Endodermal cell (in vitro differentiated cells): ENCODE results near the gene ACTL8. TPM values are rescaled to one million over a fixed set of nuclear protein-coding genes. Genes with fewer than 3 reads are reported as not detected.

ENCODE experiments used
- DNase-seq: peaks from one replicate; pipeline ENCODE4 v3.0.0-alpha.2; 2017
- H3K27ac ChIP-seq: 2 replicates; pipeline ENCODE4 v1.5.1; 2013; ENCODE audit warnings: mild to moderate bottlenecking, low read depth, low read length, moderate library complexity
- H3K27me3 ChIP-seq: 2 replicates; pipeline ENCODE4 v1.6.1; 2013; ENCODE audit warnings: mild to moderate bottlenecking, low read length, moderate library complexity; ENCODE audit not compliant: insufficient read depth, control insufficient read depth, poor library complexity, severe bottlenecking
- H3K36me3 ChIP-seq: 2 replicates; pipeline ENCODE4 v1.7.0; 2013; ENCODE audit warnings: mild to moderate bottlenecking, low read length, moderate library complexity; ENCODE audit not compliant: control insufficient read depth, insufficient read depth
- H3K4me1 ChIP-seq: one replicate; pipeline ENCODE4 v1.7.0; 2013; ENCODE audit warnings: low read length; ENCODE audit not compliant: control insufficient read depth, insufficient read depth
- H3K4me3 ChIP-seq: 2 replicates; pipeline ENCODE4 v1.5.1; 2013; ENCODE audit warnings: mild to moderate bottlenecking, low read length, moderate library complexity
- H3K9ac ChIP-seq: 2 replicates; pipeline ENCODE4 v1.6.1; 2013; ENCODE audit warnings: mild to moderate bottlenecking, low read length, moderate library complexity; ENCODE audit not compliant: poor library complexity, severe bottlenecking; ENCODE audit errors: extremely low read depth
- H3K9me3 ChIP-seq: 2 replicates; pipeline ENCODE4 v1.6.1; 2013; ENCODE audit warnings: mild to moderate bottlenecking, low read length, moderate library complexity; ENCODE audit not compliant: control insufficient read depth
- H3K27ac Mint-ChIP-seq: 2 replicates; pipeline ENCODE4 v1.8.0; 2020; ENCODE audit warnings: mixed read lengths
- H3K27me3 Mint-ChIP-seq: 2 replicates; pipeline ENCODE4 v1.8.0; 2021; ENCODE audit warnings: mild to moderate bottlenecking, mixed read lengths; ENCODE audit not compliant: insufficient read depth
- H3K36me3 Mint-ChIP-seq: 2 replicates; pipeline ENCODE4 v1.8.0; 2020; ENCODE audit warnings: low read depth, mixed read lengths
- H3K4me1 Mint-ChIP-seq: 2 replicates; pipeline ENCODE4 v1.8.0; 2020; ENCODE audit warnings: mixed read lengths
- H3K4me3 Mint-ChIP-seq: 2 replicates; pipeline ENCODE4 v1.8.0; 2020; ENCODE audit warnings: mild to moderate bottlenecking, moderate library complexity, mixed read lengths
- H3K9me3 Mint-ChIP-seq: 2 replicates; pipeline ENCODE4 v1.8.0; 2020; ENCODE audit warnings: mild to moderate bottlenecking, mixed read lengths
- CTCF ChIP-seq: fragments of 200-600 bp; sonication (generic); conservative IDR thresholded peaks from 2 replicates; pipeline ENCODE4 v1.5.0; 2021; ENCODE audit warnings: antibody characterized with exemption, mild to moderate bottlenecking
- WGBS, 2 experiments: methylation state at CpG; one replicate each; pipeline versions ENCODE4 v1.1.5 to v1.1.7; 2013; ENCODE audit warnings: missing lambda C conversion rate in 2 of 2, mixed read lengths in 1 of 2; ENCODE audit not compliant: insufficient coverage in 1 of 2, insufficient read length in 1 of 2; 5-methylcytosine and 5-hydroxymethylcytosine counted together
- total RNA-seq, 2 donors: library from RNA; stranded (reverse); fragmentation: NEBNext Ultra II Directional in 1 of 2; extraction: Animal tissue kit (Norgen Biotek cat#: 25700) in 1 of 2; gene quantifications; 2 replicates in 1 of 2; 3 replicates in 1 of 2; pipeline ENCODE4 v1.2.1, GENCODE V29; 2021

ACTL8 gene
- total RNA-seq, 2 donors from 2014 or later, result not detected

GRCh38 chr1:17798799-17799382 lies 43.8 kb downstream of the ACTL8 start:
- Histone ChIP-seq H3K27me3 (peaks cover 11% of the 10 kb centered on the region), H3K9ac (no peak overlapping the region), H3K9me3 (no peaks in the 10 kb centered on the region), H3K4me1 (no peaks in the 10 kb centered on the region), H3K27ac (no peak overlapping the region), H3K36me3 (no peaks in the 10 kb centered on the region), H3K4me3 (no peak overlapping the region)
- Mint-ChIP-seq H3K36me3 (no peaks in the 10 kb centered on the region), H3K27ac (no peak overlapping the region), H3K9me3 (no peaks in the 10 kb centered on the region), H3K27me3 (peaks cover 14% of the 10 kb centered on the region), H3K4me3 (no peak overlapping the region), H3K4me1 (no peaks in the 10 kb centered on the region)
- TF ChIP-seq CTCF, result no peak
- 92 to 93% methylated on average over 13 to 16 of the region's 16 CpGs for WGBS, 2 experiments
- no peak for DNase-seq

GRCh38 chr1:17799642-17800041 lies 44.5 kb downstream of the ACTL8 start:
- Histone ChIP-seq H3K4me1 (no peaks in the 10 kb centered on the region), H3K27ac (no peak overlapping the region), H3K27me3 (peaks cover 11% of the 10 kb centered on the region), H3K9ac (no peak overlapping the region), H3K36me3 (no peaks in the 10 kb centered on the region), H3K4me3 (no peak overlapping the region), H3K9me3 (no peaks in the 10 kb centered on the region)
- 76 to 79% methylated on average over 8 of the region's 8 CpGs for WGBS, 2 experiments
- no peak overlapping the region for H3K4me3 Mint-ChIP-seq
- no peak for TF ChIP-seq CTCF
- H3K9me3 Mint-ChIP-seq, result no peaks in the 10 kb centered on the region
- peaks cover 11% of the 10 kb centered on the region for H3K27me3 Mint-ChIP-seq
- no peak overlapping the region for H3K27ac Mint-ChIP-seq
- no peak for DNase-seq
- H3K36me3 Mint-ChIP-seq, result no peaks in the 10 kb centered on the region
- H3K4me1 Mint-ChIP-seq, result no peaks in the 10 kb centered on the region

- Mint-ChIP-seq H3K4me3 (no peak overlapping the region), H3K27me3 (peaks cover 6% of the 10 kb centered on the region), H3K27ac (no peak overlapping the region), H3K4me1 (no peaks in the 10 kb centered on the region), H3K36me3 (no peaks in the 10 kb centered on the region), H3K9me3 (no peaks in the 10 kb centered on the region)
- H3K4me3 ChIP-seq, result no peak overlapping the region
- 89 to 100% methylated on average over 3 to 11 of the region's 11 CpGs for WGBS, 2 experiments
- H3K27me3 ChIP-seq, result peaks cover 11% of the 10 kb centered on the region
- H3K9ac ChIP-seq, result no peak overlapping the region
- no peaks in the 10 kb centered on the region for H3K36me3 ChIP-seq
- TF ChIP-seq CTCF, result no peak
- DNase-seq, result no peak
- H3K4me1 ChIP-seq, result no peaks in the 10 kb centered on the region
- no peak overlapping the region for H3K27ac ChIP-seq
- no peaks in the 10 kb centered on the region for H3K9me3 ChIP-seq
Measured at GRCh38 chr1:17802164-17802563, 47.0 kb downstream of the ACTL8 start.
